Smooth muscle cell (in vitro differentiated cells): ENCODE results near the gene GSPT2. TPM values are rescaled to one million over a fixed set of nuclear protein-coding genes. Genes with fewer than 3 reads are reported as not detected.

ENCODE experiments used
- DNase-seq: peaks from one replicate; lab custom pipeline; 2025; ENCODE audit not compliant: unreplicated experiment; lab: John Stamatoyannopoulos, UW
- H2AFZ ChIP-seq: fragments of 200-600 bp; sonication (generic); 2 replicates; pipeline ENCODE4 v1.6.0; 2016; ENCODE audit warnings: antibody characterized with exemption, low read depth, mild to moderate bottlenecking
- H3F3A ChIP-seq: fragments of 200-600 bp; sonication (generic); 2 replicates; pipeline ENCODE4 v1.6.0; 2017; ENCODE audit warnings: antibody characterized with exemption, low read depth
- H3K27ac ChIP-seq: fragments of 200-600 bp; sonication (generic); 2 replicates; pipeline ENCODE4 v1.5.1; 2016; ENCODE audit warnings: low read depth, mild to moderate bottlenecking
- H3K27me3 ChIP-seq: fragments of 200-600 bp; sonication (generic); 2 replicates; pipeline ENCODE4 v1.6.1; 2016; ENCODE audit warnings: low read depth, mild to moderate bottlenecking
- H3K36me3 ChIP-seq: fragments of 200-600 bp; sonication (generic); 2 replicates; pipeline ENCODE4 v1.5.1; 2016; ENCODE audit warnings: low read depth
- H3K4me1 ChIP-seq: fragments of 200-600 bp; sonication (generic); 2 replicates; pipeline ENCODE4 v1.5.1; 2016; ENCODE audit warnings: low read depth
- H3K4me2 ChIP-seq: fragments of 200-600 bp; sonication (generic); 2 replicates; pipeline ENCODE4 v1.6.0; 2016; ENCODE audit warnings: mild to moderate bottlenecking
- H3K4me3 ChIP-seq: fragments of 200-600 bp; sonication (generic); 2 replicates; pipeline ENCODE4 v1.5.1; 2016; ENCODE audit warnings: mild to moderate bottlenecking
- H3K79me2 ChIP-seq: fragments of 200-600 bp; sonication (generic); 2 replicates; pipeline ENCODE4 v1.6.0; 2016; ENCODE audit warnings: low read depth, mild to moderate bottlenecking
- H3K9ac ChIP-seq: fragments of 200-600 bp; sonication (generic); 2 replicates; pipeline ENCODE4 v1.6.0; 2016; ENCODE audit warnings: low read depth
- H3K9me3 ChIP-seq: fragments of 200-600 bp; sonication (generic); replicated peaks from 2 replicates; pipeline ENCODE4 v1.5.1; 2016; ENCODE audit warnings: low read depth
- H4K20me1 ChIP-seq: fragments of 200-600 bp; sonication (generic); 2 replicates; pipeline ENCODE4 v1.6.0; 2016; ENCODE audit warnings: low read depth
- CTCF ChIP-seq: fragments of 200-600 bp; sonication (generic); IDR thresholded peaks from 2 replicates; pipeline ENCODE4 v1.5.1; 2017; ENCODE audit warnings: borderline replicate concordance, mild to moderate bottlenecking, antibody characterized with exemption; ENCODE audit not compliant: insufficient read depth, poor library complexity, severe bottlenecking
- WGBS: methylation state at CpG from one replicate; pipeline ENCODE4 v1.1.7; 2016; ENCODE audit warnings: low lambda C conversion rate; 5-methylcytosine and 5-hydroxymethylcytosine counted together
- polyA plus RNA-seq: library from polyadenylated mRNA; unstranded; fragments of >200 nt; fragmentation: Nextera tagmentation; extraction: Ambion mirVana; gene quantifications from 2 replicates; pipeline ENCODE4 v1.2.1, GENCODE V29; 2016
- total RNA-seq: library from RNA; depleted of rRNA; stranded (reverse); fragments of >200 nt; gene quantifications from 2 replicates; pipeline ENCODE4 v1.2.3, GENCODE V29; 2014

The GSPT2 gene
- total and polyA plus RNA-seq, 2 experiments from 2014 or later = 6.9 to 7.7 TPM

DNA sequence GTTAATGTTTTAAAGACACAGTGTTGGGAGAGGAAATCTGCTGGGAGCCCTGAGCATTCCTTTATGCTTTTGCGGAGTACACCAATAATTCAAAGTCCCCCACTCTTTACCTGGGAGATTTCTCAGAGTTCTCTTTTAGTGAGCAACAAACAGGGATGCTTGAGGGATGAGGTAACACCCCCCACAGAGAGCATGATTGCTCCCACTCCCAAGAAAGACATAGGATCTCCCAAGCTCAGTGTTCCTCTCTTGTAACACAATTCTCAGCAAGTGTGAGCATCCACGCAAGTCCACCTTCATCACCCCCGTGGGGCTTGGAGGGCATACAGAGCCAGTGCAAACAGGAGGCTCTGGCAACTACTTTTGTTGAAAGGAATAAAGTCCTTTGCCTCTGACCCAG, 36.1 kb downstream of the GSPT2 start:
- no peaks in the 10 kb centered on the region for H3F3A ChIP-seq
- no peaks in the 10 kb centered on the region for H3K36me3 ChIP-seq
- DNase-seq = no peak
- H3K27me3 ChIP-seq = no peaks in the 10 kb centered on the region
- no peak overlapping the region for H3K27ac ChIP-seq
- no peak for TF ChIP-seq CTCF
- H4K20me1 ChIP-seq = no peaks in the 10 kb centered on the region
- H3K4me1 ChIP-seq = no peaks in the 10 kb centered on the region
- H2AFZ ChIP-seq = no peak overlapping the region
- H3K9me3 ChIP-seq = no peaks in the 10 kb centered on the region
- no peaks in the 10 kb centered on the region for H3K79me2 ChIP-seq
- 76% methylated on average over 3 of the region's 3 CpGs for WGBS
- H3K4me2 ChIP-seq = no peak overlapping the region
- no peak overlapping the region for H3K4me3 ChIP-seq
- H3K9ac ChIP-seq = no peak overlapping the region

- H3K27me3 ChIP-seq = no peaks in the 10 kb centered on the region
- H3K9ac ChIP-seq = no peak overlapping the region
- no peaks in the 10 kb centered on the region for H3K4me1 ChIP-seq
- H3K4me3 ChIP-seq = no peak overlapping the region
- H3K79me2 ChIP-seq = no peaks in the 10 kb centered on the region
- H3F3A ChIP-seq = no peaks in the 10 kb centered on the region
- H3K27ac ChIP-seq = no peak overlapping the region
- no peaks in the 10 kb centered on the region for H4K20me1 ChIP-seq
- WGBS = 75% methylated on average over 2 of the region's 2 CpGs
- H3K9me3 ChIP-seq = no peaks in the 10 kb centered on the region
- no peak for DNase-seq
- no peak overlapping the region for H3K4me2 ChIP-seq
- H3K36me3 ChIP-seq = no peaks in the 10 kb centered on the region
- no peak for TF ChIP-seq CTCF
- no peak overlapping the region for H2AFZ ChIP-seq
These were observed 51.9 kb downstream of the GSPT2 start for GRCh38 chrX:51795136-51795535.

Other genes with a start within 250 kb of the GSPT2 start
- gene NUDT11, start 246.8 kb upstream of the GSPT2 start, total RNA-seq = 8.2 and 11.0 TPM in 2 replicates
- 2.9 and 7.6 TPM in 2 replicates for gene NUDT11, start 246.8 kb upstream of the GSPT2 start, polyA plus RNA-seq
- gene CENPVL3, start 124.5 kb upstream of the GSPT2 start, total RNA-seq = 0.09 and 0.18 TPM in 2 replicates
- 0.26 TPM in 1 of 2 replicates, not detected in the other for gene CENPVL3, start 124.5 kb upstream of the GSPT2 start, polyA plus RNA-seq
- not detected in 2 replicates for gene CENPVL2, start 60.6 kb upstream of the GSPT2 start, total RNA-seq
- gene CENPVL2, start 60.6 kb upstream of the GSPT2 start, polyA plus RNA-seq = not detected in 2 replicates
- not detected in 2 replicates for gene CENPVL1, start 32.9 kb upstream of the GSPT2 start, total RNA-seq
- gene CENPVL1, start 32.9 kb upstream of the GSPT2 start, polyA plus RNA-seq = not detected in 2 replicates
- 409 and 422 TPM in 2 replicates for gene MAGED1, start 150.2 kb downstream of the GSPT2 start, total RNA-seq
- gene MAGED1, start 150.2 kb downstream of the GSPT2 start, polyA plus RNA-seq = 506 and 614 TPM in 2 replicates